ENCODE results near the gene KNSTRN. TPM values are rescaled to one million over a fixed set of nuclear protein-coding genes. Genes with fewer than 3 reads are reported as not detected.

Gene KNSTRN
- polyA plus RNA-seq, 12 donors, result 14.1 to 25.8 (median 19.8) TPM; not detected in 1

DNA sequence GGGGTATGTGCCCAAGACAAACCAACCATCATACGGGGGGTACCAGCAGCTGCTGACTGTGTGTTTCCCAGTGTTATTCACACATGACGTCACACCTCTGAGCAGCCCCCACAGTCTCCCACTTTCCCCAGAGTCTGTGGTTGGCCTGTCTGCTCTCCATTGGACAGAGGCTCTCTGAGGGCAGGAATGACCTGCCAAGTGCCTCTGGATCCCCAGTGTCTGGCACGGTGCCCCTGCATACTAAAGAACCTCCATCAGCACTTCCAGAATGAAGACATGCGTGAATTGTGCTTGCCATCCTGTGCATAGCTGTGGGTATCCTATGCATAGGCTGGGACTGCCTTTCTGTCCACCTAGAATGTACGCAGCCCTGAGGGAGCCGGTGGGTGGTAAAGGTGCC is 38.3 kb upstream of the KNSTRN start:
- no peak for DNase-seq

DNA sequence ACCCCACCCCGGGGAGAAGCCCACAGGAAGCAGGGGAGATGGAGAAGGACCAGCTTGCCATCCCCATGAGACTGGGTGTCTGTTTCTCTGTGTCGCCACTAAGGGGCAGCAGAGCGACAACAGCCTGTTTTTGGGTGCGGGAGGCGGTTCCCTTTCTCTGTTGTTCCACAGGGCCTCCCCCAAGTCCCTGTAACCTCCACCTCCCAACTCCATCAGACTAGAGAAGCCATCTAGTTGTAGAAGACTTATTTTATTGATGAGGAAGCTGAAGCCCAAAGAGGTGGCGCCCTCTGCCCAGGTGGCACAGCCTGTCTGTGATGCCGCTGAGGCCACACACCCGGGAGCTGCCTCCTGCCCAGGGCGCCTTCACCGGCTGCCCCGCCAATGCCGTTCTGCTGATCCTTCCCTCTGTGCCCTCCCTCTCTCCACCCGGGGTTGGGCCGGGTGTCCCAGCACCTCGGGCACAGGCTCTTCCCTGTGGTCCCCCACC is 37.8 kb upstream of the KNSTRN start:
- DNase-seq, result no peak

DNA sequence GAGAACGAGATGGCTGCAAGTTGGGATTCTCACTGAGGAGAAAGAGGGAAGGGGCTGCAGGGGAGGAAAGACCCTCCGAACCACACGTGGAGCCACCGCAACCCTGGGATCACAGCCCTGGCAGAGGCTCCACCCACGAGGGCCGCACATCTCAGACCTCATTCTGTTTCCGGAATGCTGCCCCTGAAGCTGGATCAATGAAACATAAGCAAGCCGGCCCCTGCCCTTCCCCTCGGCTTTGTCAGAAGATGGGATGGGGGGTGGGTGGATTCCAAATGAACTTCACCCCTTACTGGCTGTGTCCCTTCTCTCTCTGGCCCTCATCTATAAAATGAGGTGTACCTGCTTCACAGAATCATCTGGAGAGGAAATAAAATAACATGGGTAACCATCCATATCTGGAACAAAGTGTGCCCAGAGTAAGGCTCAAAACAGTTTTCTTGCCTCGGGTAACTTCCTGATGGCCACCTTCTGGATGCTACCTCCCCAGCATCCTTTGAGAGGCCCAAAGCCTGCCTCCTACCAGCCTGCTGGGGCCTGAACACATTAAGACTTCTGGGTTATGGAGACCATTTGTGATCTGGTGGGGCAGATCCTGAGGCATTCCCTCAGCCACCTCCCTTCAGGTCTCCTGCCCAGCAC is 37.2 kb upstream of the KNSTRN start:
- no peak for DNase-seq

DNA sequence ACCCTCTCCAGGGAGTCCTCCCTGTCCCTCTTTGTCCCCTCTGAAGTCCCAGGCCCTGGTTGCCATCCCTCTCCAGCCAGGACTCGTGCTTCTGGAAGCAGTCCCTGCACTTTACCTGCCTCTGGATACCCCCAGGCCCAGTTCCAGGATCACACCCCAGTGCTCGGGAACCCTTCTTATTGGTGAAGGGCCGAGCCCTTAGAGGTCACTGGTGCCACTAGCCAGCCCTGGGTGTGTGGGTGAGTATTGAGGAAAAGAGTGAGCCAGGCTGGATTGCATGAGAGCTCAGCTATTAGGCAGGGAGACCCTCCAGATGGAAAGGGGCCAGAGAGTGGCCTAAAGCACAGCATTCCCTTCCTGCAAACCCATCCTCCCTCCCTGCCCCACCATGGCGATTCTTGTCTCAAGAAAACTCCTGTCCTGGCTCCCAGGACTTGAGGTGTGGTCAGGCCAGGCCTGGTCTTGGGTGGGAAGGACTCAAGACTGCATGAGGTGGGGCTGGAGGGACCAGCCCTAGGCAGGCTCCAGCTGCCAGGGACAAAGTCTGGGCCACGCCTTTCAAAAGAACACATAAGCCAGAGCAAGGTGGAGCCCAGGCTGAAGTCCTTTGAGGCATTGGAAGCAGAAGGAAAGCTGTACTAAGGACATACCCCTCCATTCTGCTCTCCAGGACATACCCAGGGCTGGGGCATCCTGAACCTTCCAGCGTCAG is 36.5 kb upstream of the KNSTRN start:
- DNase-seq, result no peak

DNA sequence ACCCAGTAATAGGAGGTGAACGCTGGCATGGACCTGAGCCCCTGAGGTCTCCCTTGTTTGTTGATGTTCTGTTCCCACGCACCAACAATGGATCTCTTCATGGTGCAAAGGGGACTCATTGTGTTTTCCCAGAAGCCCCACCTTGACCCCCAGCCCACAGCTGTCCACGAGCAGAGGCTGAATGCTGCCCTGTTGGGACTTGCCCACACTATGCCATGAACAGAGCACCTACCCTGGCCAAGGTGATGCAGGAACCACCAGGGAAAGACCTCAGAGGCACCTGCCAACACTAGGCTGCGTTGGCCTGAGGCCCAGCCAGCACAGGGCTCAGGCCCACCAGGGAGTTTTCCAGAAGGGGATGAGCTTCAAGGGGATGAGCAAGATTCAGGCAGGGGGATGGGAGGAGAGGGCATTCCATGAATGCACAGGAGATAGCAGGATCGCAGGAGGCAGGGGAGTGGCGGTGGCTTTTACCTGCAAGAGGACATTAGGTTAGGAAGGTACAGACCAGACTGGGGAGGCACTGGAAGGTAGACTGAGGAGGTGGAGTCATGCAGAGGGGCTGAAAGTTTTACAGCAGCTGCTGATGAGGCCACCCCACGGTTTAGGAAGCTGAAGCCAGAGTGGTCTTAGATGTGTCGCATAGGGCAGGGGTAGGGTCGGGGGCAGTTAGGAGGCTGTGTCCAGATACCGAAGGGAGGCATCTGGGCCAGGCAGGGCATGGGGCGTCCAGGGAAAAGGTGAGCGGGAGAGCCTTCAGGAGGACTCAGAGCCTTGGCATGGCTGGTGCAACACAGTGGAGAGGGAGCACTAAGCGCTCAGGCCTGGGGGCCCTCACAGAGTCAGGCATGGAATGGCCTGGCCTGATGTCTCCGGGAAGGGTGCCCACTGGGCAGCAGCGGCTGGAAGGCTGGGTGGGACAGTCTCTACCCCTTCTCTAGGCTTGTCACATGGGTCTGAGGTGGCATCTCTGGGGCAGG is 35.7 kb upstream of the KNSTRN start:
- DNase-seq, result no peak

DNA sequence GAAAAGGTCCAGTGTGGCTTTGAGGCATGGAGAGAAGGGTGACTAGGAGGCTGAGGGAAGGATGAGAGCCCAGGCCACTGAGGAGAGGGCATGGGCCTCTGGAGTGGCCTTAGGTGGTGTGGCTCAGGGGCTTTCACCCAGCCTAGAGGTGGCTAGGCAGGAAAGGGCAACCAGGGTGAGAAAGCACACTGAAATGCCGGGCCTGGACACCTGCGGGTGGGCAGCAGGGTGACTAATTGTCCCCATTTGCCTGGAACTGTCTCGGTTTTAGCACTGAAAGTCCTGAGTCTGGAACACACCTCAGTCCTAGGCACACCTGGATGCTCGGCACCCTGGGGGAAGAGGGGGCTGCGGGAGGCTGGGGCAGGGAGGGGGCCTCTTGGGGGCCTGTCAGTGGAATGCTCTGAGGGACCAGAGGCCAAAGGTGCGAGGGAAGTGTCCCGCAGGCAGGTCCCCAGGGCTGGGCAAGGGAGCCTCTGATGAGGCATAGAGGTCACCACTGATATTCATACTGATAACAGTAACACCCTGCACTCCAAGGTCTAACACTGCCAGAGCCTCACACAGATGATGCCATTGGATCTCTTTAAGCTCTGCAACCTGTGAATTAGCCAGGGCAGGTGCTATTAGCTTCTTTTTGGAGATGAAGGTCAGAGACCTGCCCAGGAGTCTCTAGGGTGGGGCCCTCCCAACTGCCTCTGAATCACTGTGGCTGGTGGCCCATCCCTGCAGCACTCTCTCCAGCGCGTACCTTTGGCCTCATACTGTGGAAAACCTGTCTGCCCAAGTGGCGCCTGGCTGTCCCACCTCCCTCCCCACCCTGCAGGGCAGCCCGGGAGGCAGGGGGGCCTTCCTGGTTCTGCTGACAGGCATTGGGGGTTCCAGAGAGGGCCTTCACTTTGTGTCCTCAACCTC is 34.7 kb upstream of the KNSTRN start:
- DNase-seq, result no peak

DNA sequence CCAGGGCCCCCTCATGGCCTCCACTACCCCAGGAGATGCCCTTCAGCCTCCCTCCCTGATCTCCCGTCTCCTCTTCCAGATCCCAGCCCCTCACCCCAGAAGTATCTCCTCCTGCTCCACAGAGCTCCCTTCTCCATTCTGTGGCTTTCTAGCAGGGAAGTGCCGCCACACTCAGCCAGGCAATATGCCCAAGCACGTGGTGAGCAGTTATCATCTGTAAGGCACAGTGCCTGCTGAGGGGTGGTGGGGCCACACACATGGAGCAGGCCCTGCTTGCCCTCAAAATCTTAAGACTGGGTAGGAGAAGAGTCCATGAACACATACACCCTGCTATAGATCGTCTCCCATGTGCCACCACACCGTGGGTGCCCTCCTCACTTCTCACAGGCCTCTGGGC is 34.0 kb upstream of the KNSTRN start:
- DNase-seq, result no peak

DNA sequence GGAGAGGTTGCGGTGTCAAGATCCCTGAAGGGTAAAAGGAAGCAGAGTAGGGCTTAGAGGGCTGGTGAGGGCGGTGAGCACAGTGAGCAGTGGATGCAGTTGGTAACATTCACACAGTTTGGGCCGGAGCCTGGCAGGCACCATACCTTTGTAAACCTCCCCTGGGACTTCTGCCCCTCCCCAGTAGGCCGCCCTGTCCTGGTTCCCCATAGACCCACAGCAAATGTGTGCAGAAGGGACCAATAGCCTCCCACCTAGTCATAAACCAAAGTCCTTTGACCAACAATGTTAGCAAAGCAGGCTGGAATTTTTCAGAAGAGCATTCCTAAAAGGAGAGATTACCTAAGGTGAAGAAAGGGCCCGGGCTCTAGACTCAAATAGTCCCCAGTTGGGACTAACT is 33.4 kb upstream of the KNSTRN start:
- DNase-seq, result no peak

DNA sequence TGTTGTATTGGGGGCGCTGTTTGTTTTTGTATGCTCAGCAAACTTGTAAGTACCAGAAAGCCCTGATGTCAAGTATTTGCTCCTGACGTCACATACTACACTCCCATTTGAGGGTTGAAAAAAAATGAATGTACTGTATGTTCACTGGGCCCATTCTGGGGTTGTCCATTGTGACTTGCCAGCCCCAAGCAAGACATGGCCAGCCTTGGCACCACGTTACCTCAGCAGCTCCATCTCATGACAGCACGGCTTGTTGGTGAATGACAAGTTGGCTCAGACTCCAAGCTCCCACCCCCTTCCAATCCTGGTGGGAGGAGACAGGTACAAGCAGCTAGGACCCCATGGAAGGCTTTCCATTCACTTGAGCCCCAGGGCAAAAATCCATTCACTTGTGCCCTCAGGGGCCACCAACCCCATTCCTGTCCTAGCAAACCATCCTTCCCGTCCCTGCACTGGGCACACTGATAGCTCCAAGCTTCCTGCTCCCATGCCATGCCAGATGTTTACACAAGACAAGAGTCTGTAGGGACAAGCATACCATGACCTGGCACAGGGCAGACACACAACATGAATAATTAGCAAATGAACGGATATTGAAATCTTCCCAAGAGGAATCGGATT is 30.1 kb upstream of the KNSTRN start:
- DNase-seq, result no peak

DNA sequence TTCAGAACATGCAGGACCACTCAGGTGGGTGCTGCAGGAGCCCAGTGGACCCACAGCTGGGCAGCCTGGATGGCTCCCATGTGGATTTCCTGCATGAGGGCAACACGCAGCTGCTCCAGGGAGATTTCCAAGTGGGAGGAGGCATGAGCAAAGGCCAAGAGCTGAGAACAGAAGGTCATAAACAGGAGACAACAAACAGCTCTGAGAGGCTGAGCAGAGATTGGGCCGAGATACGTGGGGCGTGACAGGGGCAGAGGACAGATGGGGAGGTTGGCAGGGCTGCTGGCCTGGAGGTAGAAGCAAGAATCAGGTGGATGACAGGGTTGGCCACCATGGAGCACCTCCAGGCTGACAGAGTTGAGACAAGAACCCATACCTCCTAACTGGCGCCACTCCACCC is 28.8 kb upstream of the KNSTRN start:
- no peak for DNase-seq

DNA sequence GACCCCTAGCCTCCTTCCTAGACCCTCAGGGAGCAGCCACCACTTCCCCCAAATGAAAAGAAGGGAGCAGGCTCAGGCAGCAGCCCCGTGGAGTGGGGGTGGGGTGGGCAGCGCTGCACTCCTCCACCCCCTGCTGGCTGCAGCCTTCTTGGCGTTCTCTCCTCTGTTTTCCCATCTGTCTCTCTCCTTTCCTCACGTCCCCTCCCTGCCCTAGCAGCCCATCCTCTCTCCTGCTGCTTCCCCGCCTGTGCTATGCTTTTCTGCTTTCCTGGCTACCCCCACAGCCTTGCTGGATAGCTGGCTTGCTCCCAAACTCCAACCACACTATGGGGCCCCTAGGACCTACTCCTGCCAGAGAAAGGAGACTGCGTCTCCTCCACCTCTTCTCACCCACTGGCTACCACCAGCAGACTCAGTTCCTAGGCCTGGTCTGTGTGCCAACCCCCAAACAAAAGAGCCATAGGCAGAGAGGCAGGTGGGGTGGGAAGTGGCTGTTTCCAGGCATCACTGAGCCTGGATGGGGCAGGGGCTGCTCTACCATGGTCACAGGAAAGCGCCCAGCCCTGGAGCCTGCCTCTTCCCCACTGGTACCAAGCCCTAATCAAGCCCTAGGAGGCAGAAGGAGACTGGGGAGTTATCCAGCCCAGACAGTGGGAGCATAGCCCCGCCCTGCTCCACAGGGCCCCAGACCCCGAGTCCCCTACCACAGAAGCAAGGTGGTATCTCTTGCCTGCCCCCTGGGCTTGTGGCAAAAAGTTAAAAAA is 27.9 kb upstream of the KNSTRN start:
- no peak for DNase-seq

DNA sequence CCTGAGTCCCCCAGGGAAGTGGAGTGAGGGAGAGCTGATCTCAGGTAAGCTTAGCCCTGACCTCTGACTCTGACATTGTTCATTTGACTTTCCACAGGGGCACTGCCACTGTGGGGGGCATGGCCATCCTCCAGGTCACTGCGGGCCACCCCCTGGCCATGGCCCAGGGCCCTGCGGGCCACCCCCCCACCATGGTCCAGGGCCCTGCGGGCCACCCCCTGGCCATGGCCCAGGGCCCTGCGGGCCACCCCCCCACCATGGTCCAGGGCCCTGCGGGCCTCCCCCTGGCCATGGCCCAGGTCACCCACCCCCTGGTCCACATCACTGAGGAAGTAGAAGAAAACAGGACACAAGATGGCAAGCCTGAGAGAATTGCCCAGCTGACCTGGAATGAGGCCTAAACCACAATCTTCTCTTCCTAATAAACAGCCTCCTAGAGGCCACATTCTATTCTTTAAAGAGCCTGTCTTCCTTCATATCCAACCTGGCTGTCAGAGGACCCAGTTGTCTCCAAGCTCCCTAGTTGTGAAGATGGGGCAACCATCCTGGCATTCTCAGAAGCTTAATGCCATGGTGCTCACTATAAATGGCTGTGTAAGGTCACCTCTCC is 26.4 kb upstream of the KNSTRN start:
- DNase-seq, result no peak

DNA sequence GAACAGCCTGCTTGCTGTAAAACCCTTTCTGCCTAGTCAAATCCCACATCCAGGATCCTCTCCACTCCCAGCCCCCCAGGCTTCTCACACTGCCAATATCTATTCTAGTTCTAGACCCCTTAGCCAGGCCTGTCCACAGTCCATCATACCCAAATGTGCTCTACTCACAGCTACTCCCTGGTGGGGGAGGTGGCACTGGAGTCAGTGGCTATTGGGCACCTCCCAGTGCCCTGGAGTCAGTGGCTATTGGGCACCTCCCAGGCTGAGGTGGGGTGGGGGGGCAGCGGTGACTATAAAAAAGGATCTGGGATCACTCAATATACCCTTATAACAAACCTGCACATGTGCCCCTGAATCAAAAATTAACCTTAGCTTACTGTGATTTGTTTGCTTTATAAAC is 25.3 kb upstream of the KNSTRN start:
- no peak for DNase-seq

DNA sequence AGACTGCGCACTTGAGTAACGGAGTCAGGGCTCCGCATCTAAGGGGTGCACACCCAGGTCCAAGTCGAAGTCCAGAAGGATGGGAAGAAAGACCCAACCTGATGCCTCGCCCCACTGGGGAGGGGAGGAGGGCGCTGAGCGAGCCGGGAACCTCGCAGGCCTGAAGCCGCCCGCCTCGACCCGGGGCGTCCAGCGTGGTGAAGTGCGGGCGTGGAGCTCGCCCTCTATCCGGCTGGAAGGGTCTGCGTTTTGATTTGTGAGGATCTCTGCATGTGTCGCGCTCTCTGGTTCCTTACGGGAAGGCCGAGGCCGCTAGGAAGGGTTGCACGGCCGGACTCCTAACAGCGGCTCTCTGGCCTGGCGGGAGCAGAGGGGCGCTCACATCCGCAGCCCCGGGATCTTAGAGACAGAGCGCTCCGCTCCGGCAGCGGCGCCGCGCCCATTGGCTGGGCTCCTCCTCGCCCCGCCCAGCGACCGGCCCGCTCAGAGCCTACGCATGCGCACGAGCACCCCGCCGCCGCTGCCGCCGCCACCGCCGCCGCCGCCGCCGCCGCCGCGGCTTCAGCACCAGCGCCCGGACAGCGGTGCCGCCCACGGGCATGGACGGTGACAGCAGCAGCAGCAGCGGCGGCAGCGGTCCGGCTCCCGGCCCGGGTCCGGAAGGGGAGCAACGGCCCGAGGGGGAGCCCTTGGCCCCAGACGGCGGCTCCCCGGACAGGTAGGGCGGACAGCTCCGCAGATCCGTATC is 24.6 kb upstream of the KNSTRN start, which contains the start of gene DISP2:
DISP2 (plus strand) TSS at position 497 of the 748 bp plus-strand sequence; CDS start at position 600, 103 bp downstream.
- DNase-seq, result peak; percentile 84

DNA sequence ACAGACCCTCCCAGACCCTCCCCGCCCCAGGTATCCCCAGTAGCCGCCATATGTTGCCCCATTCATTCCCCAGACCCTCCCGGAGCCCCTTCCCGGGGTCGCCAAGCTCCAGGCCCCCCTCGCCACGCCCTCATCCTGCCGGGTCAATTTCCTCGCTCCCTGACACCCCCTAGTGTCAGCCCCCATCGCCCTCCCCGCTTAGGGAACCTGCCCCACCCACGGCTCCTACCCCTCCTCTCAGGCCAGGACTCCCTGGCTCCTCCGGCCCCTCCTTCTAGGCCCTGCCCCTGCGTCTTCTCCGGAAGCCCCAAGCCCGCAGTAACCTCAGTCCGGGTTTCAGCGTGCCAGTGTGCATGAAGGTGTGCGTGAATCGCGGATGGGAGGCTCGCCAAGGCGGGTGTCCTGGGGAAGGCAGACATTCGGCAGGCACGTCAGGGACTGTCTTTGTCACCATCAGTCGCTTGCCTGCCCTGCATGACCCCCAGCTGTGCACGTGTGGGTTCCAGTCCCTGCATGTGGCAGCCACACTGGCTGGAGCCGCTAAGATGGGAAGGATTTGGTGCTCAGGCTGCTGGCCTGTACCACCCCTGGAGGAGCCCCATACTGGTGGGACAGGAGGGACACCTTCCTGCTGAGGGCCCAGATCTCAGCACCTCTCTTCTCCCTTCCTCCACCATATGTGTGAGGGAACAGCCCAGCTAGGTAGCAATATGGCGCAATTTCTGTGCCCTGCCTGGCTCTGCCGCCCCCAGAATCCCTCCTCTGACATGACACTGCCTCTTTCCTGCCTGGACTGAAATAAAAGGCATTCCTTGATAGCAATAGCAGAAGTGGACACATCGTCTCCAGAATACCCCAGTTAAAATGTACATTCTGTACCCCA is 23.8 kb upstream of the KNSTRN start:
- no peak for DNase-seq

DNA sequence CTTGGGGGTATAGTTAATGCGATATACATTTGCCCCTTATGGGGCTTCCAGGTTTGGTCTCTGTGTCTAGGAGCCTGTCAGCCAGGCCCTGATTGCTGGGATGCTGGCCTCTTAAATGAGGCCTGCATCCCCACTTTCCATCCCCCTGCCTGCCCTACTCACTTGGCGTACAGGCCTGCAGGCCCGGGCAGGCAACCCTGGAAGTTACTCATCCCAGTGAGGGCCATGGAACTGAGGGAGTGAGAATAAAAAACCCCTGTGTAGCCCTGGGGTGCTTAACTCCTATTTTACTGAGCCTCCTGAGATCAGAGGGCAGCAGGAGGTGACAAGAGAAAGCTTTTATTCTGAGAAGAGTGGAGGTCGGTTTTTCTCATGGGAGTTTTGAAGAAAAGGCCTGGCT is 22.5 kb upstream of the KNSTRN start:
- DNase-seq, result no peak

DNA sequence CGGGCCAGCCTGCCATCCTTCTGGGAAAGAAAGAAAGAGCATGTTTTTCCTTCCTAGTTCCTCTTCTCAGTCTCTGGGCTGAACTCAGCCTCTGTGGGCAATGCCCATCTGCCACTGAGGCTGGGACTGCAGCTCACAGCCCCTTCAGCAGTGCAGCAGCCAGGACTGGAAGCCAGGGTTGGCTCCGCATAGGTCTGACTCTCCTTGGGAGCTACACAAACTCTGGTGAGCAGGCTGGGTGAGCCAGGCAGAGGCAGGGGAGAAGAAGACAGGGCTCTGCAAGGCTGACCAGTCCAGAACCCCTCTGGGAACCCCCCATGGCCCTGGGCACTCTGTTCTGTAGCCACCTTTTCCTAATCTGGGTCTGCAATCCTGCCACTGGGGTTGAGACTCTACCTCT is 20.9 kb upstream of the KNSTRN start:
- DNase-seq, result no peak

DNA sequence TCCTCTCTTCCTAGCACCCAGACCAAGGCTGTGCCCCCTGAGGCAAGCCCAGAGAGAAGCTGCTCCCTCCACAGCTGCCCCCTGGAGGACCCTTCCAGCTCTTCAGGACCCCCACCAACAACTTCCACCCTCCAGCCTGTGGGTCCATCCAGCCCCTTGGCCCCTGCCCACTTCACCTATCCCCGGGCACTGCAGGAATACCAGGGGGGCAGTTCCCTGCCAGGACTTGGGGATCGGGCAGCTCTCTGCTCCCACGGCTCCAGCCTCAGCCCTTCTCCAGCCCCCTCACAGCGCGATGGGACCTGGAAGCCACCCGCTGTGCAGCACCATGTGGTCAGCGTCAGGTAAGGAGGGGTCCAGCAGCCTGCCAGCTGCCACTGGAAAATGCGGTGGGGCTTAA is 18.9 kb upstream of the KNSTRN start:
- no peak for DNase-seq
